ENCODE results near the gene CBLN1. TPM values are rescaled to one million over a fixed set of nuclear protein-coding genes. Genes with fewer than 3 reads are reported as not detected.
"Not testable (repeated sequence)": the region's sequence is repeated elsewhere in the genome, so short reads cannot be mapped to it uniquely, and the experiment has no call there.

CBLN1 gene
- total RNA-seq, 1 donor from 2014 or later = not detected

- no peak for DNase-seq (ENCODE audit: low read depth)
- H3K27me3 ChIP-seq (ENCODE audit: control insufficient read depth, insufficient read depth, low read length) = no peaks in the 10 kb centered on the region
- no peak overlapping the region for H3K4me3 ChIP-seq (ENCODE audit: low read depth, low read length)
- TF ChIP-seq CTCF (IDR thresholded peaks at IDR 0.05; ENCODE audit: insufficient read depth, low read length, poor library complexity, severe bottlenecking) = no peak
- H3K36me3 ChIP-seq (ENCODE audit: control insufficient read depth, insufficient read depth, low read length) = no peaks in the 10 kb centered on the region
Observed at GRCh38 chr16:49260253-49260652, 21.4 kb downstream of the CBLN1 start.

GRCh38 chr16:49259330-49259729, 22.3 kb downstream of the CBLN1 start:
- DNase-seq (ENCODE audit: low read depth) = no peak
- Histone ChIP-seq H3K27me3 (ENCODE audit: control insufficient read depth, insufficient read depth, low read length) (no peaks in the 10 kb centered on the region), H3K4me3 (ENCODE audit: low read depth, low read length) (no peak overlapping the region), H3K36me3 (ENCODE audit: control insufficient read depth, insufficient read depth, low read length) (no peaks in the 10 kb centered on the region)
- no peak for TF ChIP-seq CTCF (IDR thresholded peaks at IDR 0.05; ENCODE audit: insufficient read depth, low read length, poor library complexity, severe bottlenecking)

GRCh38 chr16:49250689-49251088, 30.9 kb downstream of the CBLN1 start:
- Histone ChIP-seq H3K27me3 (ENCODE audit: control insufficient read depth, insufficient read depth, low read length) (no peaks in the 10 kb centered on the region), H3K4me3 (ENCODE audit: low read depth, low read length) (no peak overlapping the region), H3K36me3 (ENCODE audit: control insufficient read depth, insufficient read depth, low read length) (no peaks in the 10 kb centered on the region)
- TF ChIP-seq CTCF (IDR thresholded peaks at IDR 0.05; ENCODE audit: insufficient read depth, low read length, poor library complexity, severe bottlenecking) = no peak
- no peak for DNase-seq (ENCODE audit: low read depth)

- no peak for TF ChIP-seq CTCF (IDR thresholded peaks at IDR 0.05; ENCODE audit: insufficient read depth, low read length, poor library complexity, severe bottlenecking)
Observed at GRCh38 chr16:49248227-49248626, 33.4 kb downstream of the CBLN1 start.

GRCh38 chr16:49236216-49236615, 45.4 kb downstream of the CBLN1 start:
- no peak for TF ChIP-seq CTCF (IDR thresholded peaks at IDR 0.05; ENCODE audit: insufficient read depth, low read length, poor library complexity, severe bottlenecking)
- no peaks in the 10 kb centered on the region for H3K36me3 ChIP-seq (ENCODE audit: control insufficient read depth, insufficient read depth, low read length)
- DNase-seq (ENCODE audit: low read depth) = no peak
- H3K4me3 ChIP-seq (ENCODE audit: low read depth, low read length) = no peak overlapping the region
- H3K27me3 ChIP-seq (ENCODE audit: control insufficient read depth, insufficient read depth, low read length) = no peaks in the 10 kb centered on the region

More at GRCh38 chr16:49248227-49248626, 33.4 kb downstream of the CBLN1 start:
- DNase-seq (ENCODE audit: low read depth) = no peak
- Histone ChIP-seq H3K4me3 (ENCODE audit: low read depth, low read length) (no peak overlapping the region), H3K36me3 (ENCODE audit: control insufficient read depth, insufficient read depth, low read length) (no peaks in the 10 kb centered on the region), H3K27me3 (ENCODE audit: control insufficient read depth, insufficient read depth, low read length) (no peaks in the 10 kb centered on the region)

- not testable (repeated sequence) for H3K27me3 ChIP-seq (ENCODE audit: control insufficient read depth, insufficient read depth, low read length); DNase-seq (ENCODE audit: low read depth); H3K36me3 ChIP-seq (ENCODE audit: control insufficient read depth, insufficient read depth, low read length); H3K4me3 ChIP-seq (ENCODE audit: low read depth, low read length)
Observed at GRCh38 chr16:49228335-49228734, 53.3 kb downstream of the CBLN1 start.

Other genes with a start within 250 kb of the CBLN1 start
- not detected in 2 replicates for gene C16orf78, start 92.0 kb upstream of the CBLN1 start, total RNA-seq